Panc1 (cell line): ENCODE measurements around the gene DUT.

Experiments used
- POLR2AphosphoS5 ChIP-seq: IDR thresholded peaks from 2 replicates; pipeline ENCODE4 v1.6.1; 2012; ENCODE audit warnings: mild to moderate bottlenecking, low read depth, low read length, moderate library complexity
- SIN3A ChIP-seq: IDR thresholded peaks from 2 replicates; pipeline ENCODE4 v1.6.1; 2012; ENCODE audit warnings: low read depth, mild to moderate bottlenecking, low read length, moderate library complexity, borderline replicate concordance; ENCODE audit not compliant: insufficient read depth
- TCF7L2 ChIP-seq: IDR thresholded peaks from 2 replicates; pipeline ENCODE4 v1.6.1; 2011; ENCODE audit warnings: mild to moderate bottlenecking, low read depth, low read length, inconsistent platforms
- TF ChIP-seq, protein P1 (sequence below): fragments of 450-650 bp; IDR thresholded peaks from 2 replicates; pipeline ENCODE4 v1.5.1; 2017; ENCODE audit warnings: mild to moderate bottlenecking
- TF ChIP-seq, protein P2 (sequence below), 2 experiments: IDR thresholded peaks; 2 replicates each; pipeline ENCODE4 v1.6.1; 2011 to 2012; ENCODE audit warnings: low read depth in 2 of 2, control low read depth in 1 of 2, low read length in 1 of 2, mild to moderate bottlenecking in 1 of 2, moderate library complexity in 1 of 2; ENCODE audit not compliant: insufficient read depth in 1 of 2

GRCh38 chr15:48375767-48376166, 44.5 kb downstream of the DUT start:
- TF ChIP-seq, protein P1, sequence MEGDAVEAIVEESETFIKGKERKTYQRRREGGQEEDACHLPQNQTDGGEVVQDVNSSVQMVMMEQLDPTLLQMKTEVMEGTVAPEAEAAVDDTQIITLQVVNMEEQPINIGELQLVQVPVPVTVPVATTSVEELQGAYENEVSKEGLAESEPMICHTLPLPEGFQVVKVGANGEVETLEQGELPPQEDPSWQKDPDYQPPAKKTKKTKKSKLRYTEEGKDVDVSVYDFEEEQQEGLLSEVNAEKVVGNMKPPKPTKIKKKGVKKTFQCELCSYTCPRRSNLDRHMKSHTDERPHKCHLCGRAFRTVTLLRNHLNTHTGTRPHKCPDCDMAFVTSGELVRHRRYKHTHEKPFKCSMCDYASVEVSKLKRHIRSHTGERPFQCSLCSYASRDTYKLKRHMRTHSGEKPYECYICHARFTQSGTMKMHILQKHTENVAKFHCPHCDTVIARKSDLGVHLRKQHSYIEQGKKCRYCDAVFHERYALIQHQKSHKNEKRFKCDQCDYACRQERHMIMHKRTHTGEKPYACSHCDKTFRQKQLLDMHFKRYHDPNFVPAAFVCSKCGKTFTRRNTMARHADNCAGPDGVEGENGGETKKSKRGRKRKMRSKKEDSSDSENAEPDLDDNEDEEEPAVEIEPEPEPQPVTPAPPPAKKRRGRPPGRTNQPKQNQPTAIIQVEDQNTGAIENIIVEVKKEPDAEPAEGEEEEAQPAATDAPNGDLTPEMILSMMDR: no peak
- TF ChIP-seq TCF7L2 (no peak), SIN3A (no peak), POLR2AphosphoS5 (no peak)
- TF ChIP-seq, protein P2, sequence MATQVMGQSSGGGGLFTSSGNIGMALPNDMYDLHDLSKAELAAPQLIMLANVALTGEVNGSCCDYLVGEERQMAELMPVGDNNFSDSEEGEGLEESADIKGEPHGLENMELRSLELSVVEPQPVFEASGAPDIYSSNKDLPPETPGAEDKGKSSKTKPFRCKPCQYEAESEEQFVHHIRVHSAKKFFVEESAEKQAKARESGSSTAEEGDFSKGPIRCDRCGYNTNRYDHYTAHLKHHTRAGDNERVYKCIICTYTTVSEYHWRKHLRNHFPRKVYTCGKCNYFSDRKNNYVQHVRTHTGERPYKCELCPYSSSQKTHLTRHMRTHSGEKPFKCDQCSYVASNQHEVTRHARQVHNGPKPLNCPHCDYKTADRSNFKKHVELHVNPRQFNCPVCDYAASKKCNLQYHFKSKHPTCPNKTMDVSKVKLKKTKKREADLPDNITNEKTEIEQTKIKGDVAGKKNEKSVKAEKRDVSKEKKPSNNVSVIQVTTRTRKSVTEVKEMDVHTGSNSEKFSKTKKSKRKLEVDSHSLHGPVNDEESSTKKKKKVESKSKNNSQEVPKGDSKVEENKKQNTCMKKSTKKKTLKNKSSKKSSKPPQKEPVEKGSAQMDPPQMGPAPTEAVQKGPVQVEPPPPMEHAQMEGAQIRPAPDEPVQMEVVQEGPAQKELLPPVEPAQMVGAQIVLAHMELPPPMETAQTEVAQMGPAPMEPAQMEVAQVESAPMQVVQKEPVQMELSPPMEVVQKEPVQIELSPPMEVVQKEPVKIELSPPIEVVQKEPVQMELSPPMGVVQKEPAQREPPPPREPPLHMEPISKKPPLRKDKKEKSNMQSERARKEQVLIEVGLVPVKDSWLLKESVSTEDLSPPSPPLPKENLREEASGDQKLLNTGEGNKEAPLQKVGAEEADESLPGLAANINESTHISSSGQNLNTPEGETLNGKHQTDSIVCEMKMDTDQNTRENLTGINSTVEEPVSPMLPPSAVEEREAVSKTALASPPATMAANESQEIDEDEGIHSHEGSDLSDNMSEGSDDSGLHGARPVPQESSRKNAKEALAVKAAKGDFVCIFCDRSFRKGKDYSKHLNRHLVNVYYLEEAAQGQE (IDR thresholded peaks at IDR 0.05; ENCODE audit: insufficient read depth in 1 of 2, low read depth in 2 of 2, low read length in 1 of 2): no peak
